ENCODE measurements around the gene APOBEC3B. TPM values are rescaled to one million over a fixed set of nuclear protein-coding genes. Genes with fewer than 3 reads are reported as not detected.

APOBEC3B gene
- total RNA-seq, 4 donors from 2014 or later = 1.1 to 2.7 (median 1.9) TPM; not detected in 1

DNA sequence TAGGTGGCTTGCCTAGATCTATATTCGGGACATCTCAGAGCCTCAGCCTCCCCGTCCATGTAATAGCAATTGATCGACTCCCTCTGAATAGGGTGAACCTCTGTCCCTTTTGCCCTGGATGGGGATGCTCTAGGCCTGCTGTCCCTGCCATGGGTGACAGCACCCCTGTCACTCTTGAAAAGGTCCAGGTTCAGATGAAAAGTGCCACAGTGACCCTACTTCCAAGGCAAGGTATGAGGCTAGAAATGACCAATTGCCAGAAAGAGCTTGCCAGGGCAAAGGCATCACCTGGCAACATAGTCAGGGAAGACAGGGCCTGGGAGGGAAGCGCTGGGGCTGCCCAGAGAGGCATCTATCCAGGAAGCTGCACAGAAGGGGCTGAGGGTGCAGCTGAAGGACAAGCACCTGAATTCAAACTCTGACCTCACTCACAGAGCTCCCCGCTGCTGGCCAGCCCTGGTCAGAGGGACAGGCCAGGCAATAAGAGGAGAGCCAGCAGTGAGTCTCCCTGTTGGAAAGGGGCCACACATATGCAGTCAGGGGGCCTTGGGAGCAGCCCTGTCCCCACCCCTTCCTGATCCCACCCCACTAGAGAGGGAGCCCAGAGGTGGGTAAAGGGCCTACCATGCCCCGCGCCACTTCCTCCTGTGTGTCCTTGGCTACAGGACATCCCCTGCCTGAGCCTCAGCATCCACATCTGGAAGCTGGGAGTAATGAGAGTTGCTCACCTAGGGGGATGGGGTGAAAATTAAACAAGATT lies 33.8 kb upstream of the APOBEC3B start:
- no peaks in the 10 kb centered on the region for H3K27me3 ChIP-seq
- no peaks in the 10 kb centered on the region for H3K9me3 ChIP-seq
- H3K4me1 ChIP-seq = no peaks in the 10 kb centered on the region
- DNase-seq = peak in 2 of 3 donors; percentile 29 to 42
- no peak overlapping the region for H3K27ac ChIP-seq
- TF ChIP-seq POLR2A (IDR thresholded peaks at IDR 0.05) = no peak
- TF ChIP-seq, protein P1, sequence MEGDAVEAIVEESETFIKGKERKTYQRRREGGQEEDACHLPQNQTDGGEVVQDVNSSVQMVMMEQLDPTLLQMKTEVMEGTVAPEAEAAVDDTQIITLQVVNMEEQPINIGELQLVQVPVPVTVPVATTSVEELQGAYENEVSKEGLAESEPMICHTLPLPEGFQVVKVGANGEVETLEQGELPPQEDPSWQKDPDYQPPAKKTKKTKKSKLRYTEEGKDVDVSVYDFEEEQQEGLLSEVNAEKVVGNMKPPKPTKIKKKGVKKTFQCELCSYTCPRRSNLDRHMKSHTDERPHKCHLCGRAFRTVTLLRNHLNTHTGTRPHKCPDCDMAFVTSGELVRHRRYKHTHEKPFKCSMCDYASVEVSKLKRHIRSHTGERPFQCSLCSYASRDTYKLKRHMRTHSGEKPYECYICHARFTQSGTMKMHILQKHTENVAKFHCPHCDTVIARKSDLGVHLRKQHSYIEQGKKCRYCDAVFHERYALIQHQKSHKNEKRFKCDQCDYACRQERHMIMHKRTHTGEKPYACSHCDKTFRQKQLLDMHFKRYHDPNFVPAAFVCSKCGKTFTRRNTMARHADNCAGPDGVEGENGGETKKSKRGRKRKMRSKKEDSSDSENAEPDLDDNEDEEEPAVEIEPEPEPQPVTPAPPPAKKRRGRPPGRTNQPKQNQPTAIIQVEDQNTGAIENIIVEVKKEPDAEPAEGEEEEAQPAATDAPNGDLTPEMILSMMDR (IDR thresholded peaks at IDR 0.05) = no peak
- H3K4me3 ChIP-seq = no peak overlapping the region
- no peaks in the 10 kb centered on the region for H3K36me3 ChIP-seq

- DNase-seq = no peak
- H3K27me3 ChIP-seq = no peaks in the 10 kb centered on the region
- no peaks in the 10 kb centered on the region for H3K9me3 ChIP-seq
- no peak overlapping the region for H3K27ac ChIP-seq
- H3K4me1 ChIP-seq = peaks cover 0 to 7% (median 2%) of the 10 kb centered on the region in 4 donors
- TF ChIP-seq, protein P1 (IDR thresholded peaks at IDR 0.05) = no peak
- no peak for TF ChIP-seq POLR2A (IDR thresholded peaks at IDR 0.05)
- no peak overlapping the region for H3K4me3 ChIP-seq
- H3K36me3 ChIP-seq = no peaks in the 10 kb centered on the region
These were observed 32.2 kb upstream of the APOBEC3B start for GRCh38 chr22:38949889-38950405.

GRCh38 chr22:38950527-38951295 lies 31.4 kb upstream of the APOBEC3B start:
- Histone ChIP-seq H3K27ac (no peak overlapping the region), H3K4me1 (peaks cover 0 to 7% (median 2%) of the 10 kb centered on the region in 4 donors)
- DNase-seq = peak in 1 of 3 donors; percentile 36

GRCh38 chr22:38951734-38952133 lies 30.4 kb upstream of the APOBEC3B start:
- peak overlapping the region in 2 of 4 donors; percentile 21 to 40 for H3K27ac ChIP-seq

More at GRCh38 chr22:38950527-38951295, 31.4 kb upstream of the APOBEC3B start:
- Histone ChIP-seq H3K36me3 (no peaks in the 10 kb centered on the region), H3K9me3 (no peaks in the 10 kb centered on the region), H3K4me3 (no peak overlapping the region), H3K27me3 (no peaks in the 10 kb centered on the region)
- TF ChIP-seq POLR2A (IDR thresholded peaks at IDR 0.05) = no peak
- TF ChIP-seq, protein P1 (IDR thresholded peaks at IDR 0.05) = no peak

More at GRCh38 chr22:38951734-38952133, 30.4 kb upstream of the APOBEC3B start:
- H3K4me3 ChIP-seq = no peak overlapping the region
- H3K27me3 ChIP-seq = no peaks in the 10 kb centered on the region
- no peaks in the 10 kb centered on the region for H3K36me3 ChIP-seq
- no peaks in the 10 kb centered on the region for H3K9me3 ChIP-seq
- TF ChIP-seq, protein P1 (IDR thresholded peaks at IDR 0.05) = no peak
- no peak for TF ChIP-seq POLR2A (IDR thresholded peaks at IDR 0.05)
- H3K4me1 ChIP-seq = peaks cover 0 to 7% (median 2%) of the 10 kb centered on the region in 4 donors
- DNase-seq = peak in 2 of 3 donors; percentile 54 to 59

All from Peyer's patch (tissue), 4 donors.